Heart left ventricle (tissue), 16 donors: ENCODE measurements around the gene SYCP2L. TPM values are rescaled to one million over a fixed set of nuclear protein-coding genes. Genes with fewer than 3 reads are reported as not detected.
"Not testable (repeated sequence)": the region's sequence is repeated elsewhere in the genome, so short reads cannot be mapped to it uniquely, and the experiment has no call there.

Experiments
- ATAC-seq, 4 donors: fragments of 200-7000 bp; cut with Tn5 transposase; one replicate each; pipeline ENCODE4 v1.9.1; 2020 to 2022; ENCODE audit warnings: moderate library complexity in 4 of 4, mild to moderate bottlenecking in 3 of 4, moderate number of reproducible peaks in 1 of 4
- DNase-seq, 5 donors: peaks; one replicate each; pipeline ENCODE4 v3.0.0-alpha.2; 2020
- H3K27ac ChIP-seq, 12 donors: fragments of 200-600 bp; sonication (generic) in 4 of 12; one replicate each; pipeline versions ENCODE4 v1.5.0 to v1.8.0; 2016 to 2022; ENCODE audit warnings: mild to moderate bottlenecking in 2 of 12
- H3K27me3 ChIP-seq, 9 donors: fragments of 200-600 bp; sonication (generic) in 2 of 9; one replicate each; pipeline versions ENCODE4 v1.5.1 to v1.8.0; 2016 to 2022; ENCODE audit warnings: mild to moderate bottlenecking in 3 of 9
- H3K36me3 ChIP-seq, 9 donors: fragments of 200-600 bp; sonication (generic) in 2 of 9; one replicate each; pipeline versions ENCODE4 v1.5.0 to v1.8.0; 2018 to 2022; ENCODE audit warnings: mild to moderate bottlenecking in 2 of 9
- H3K4me1 ChIP-seq, 12 donors: fragments of 200-600 bp; sonication (generic) in 4 of 12; one replicate each; pipeline versions ENCODE4 v1.5.0 to v1.8.0; 2016 to 2022; ENCODE audit warnings: mild to moderate bottlenecking in 3 of 12
- H3K4me3 ChIP-seq, 12 donors: fragments of 200-600 bp; sonication (generic) in 4 of 12; one replicate each; pipeline versions ENCODE4 v1.5.0 to v1.8.0; 2017 to 2022; ENCODE audit warnings: mild to moderate bottlenecking in 9 of 12, moderate library complexity in 4 of 12
- H3K9me3 ChIP-seq, 12 donors: fragments of 200-600 bp; sonication (generic) in 4 of 12; one replicate each; pipeline versions ENCODE4 v1.5.0 to v1.8.0; 2016 to 2022; ENCODE audit warnings: mild to moderate bottlenecking in 1 of 12
- CTCF ChIP-seq, 12 donors: fragments of 200-600 bp; sonication (generic) in 4 of 12; IDR thresholded peaks; one replicate each; pipeline versions ENCODE4 v1.5.0 to v1.8.0; 2018 to 2022; ENCODE audit warnings: antibody characterized with exemption in 12 of 12, mild to moderate bottlenecking in 5 of 12
- POLR2A ChIP-seq, 2 donors: fragments of 450-650 bp; IDR thresholded peaks; one replicate each; pipeline ENCODE4 v1.6.1; 2017; ENCODE audit warnings: antibody characterized with exemption in 2 of 2, mild to moderate bottlenecking in 2 of 2, moderate library complexity in 2 of 2
- WGBS, 4 donors: extraction: QIAGEN DNeasy Blood & Tissue Kit in 2 of 4; methylation state at CpG; one replicate each; pipeline versions ENCODE4 v1.1.5 to v1.1.7; 2013 to 2018; 5-methylcytosine and 5-hydroxymethylcytosine counted together
- intact Hi-C, 10 donors: fragments of 100-400 bp; cut with DNase I; formaldehyde crosslinking; loops; one replicate each; pipeline versions ENCODE4 v1.11.1 to v1.14.2; 2022
- polyA plus RNA-seq, 2 donors: library from polyadenylated mRNA; stranded (reverse); fragments of 200-250 nt; gene quantifications; one replicate each; pipeline ENCODE4 v1.2.3, GENCODE V29; 2013
- total RNA-seq, 9 donors: library from RNA; depleted of rRNA in 2 of 9; stranded (reverse); fragments of >200 nt in 2 of 9; fragmentation: NEBNext Ultra II Directional in 3 of 9; extraction: Animal tissue kit (Norgen Biotek cat#: 25700) in 3 of 9; gene quantifications; one replicate each; pipeline versions ENCODE4 v1.1.0 to v1.2.4, GENCODE V29; 2016 to 2023
- donor health status: ischemic (EF 13 %, LVEDD 7.1; RV severe dilation, severe dysfunction).
- donor health status: healthy with polysubstance abuse.
- donor health status: DM: no; HTN: yes; CAD: no.
- donor health status: DM: no; HTN: no; CAD: no.
- donor health status: ischemic (EF 25% LVEDD 6.9; RV normal size, moderate dysfunction).
- donor health status: ischemic (EF 25% LVEDD 5.7; RV mildly dilated, moderate dysfunction).
- donor health status: healthy.
- donor health status: DM: yes; HTN: yes; CAD: no.
- donor health status: ischemic (EF 35%, LVEDD 5.7; RV mildly dilated, moderate dysfunction).
- donor health status: nonischemic (EF 11% LVEDD 7.7; RV severe dilation, severe dysfunction).
- donor health status: DM: yes; HTN: yes; CAD: no.
- donor health status: PGD.
- donor health status: ischemic (EF 29% LVEDD 5.4; RV normal size, mild dysfunction).
- donor health status: nonischemic (EF 23%, LVEDD 6.1; RV moderate dilation, normal function).

Gene SYCP2L
- total and polyA plus RNA-seq, 11 donors: 0.10 to 1.3 (median 0.50) TPM; not detected in 1

GRCh38 chr6:10877012-10877411, 9.8 kb upstream of the SYCP2L start:
- H3K4me1 ChIP-seq: peaks cover 0 to 6% (median 2%) of the 10 kb centered on the region in 12 donors
- H3K4me3 ChIP-seq: no peak overlapping the region
- TF ChIP-seq CTCF (IDR thresholded peaks at IDR 0.05): no peak
- intact Hi-C loops: no loop called here
- WGBS, 4 donors: 87 to 94% (median 92%) methylated on average over 14 of the region's 14 CpGs
- H3K27ac ChIP-seq: no peak overlapping the region
- H3K36me3 ChIP-seq: no peaks in the 10 kb centered on the region
- no peak for ATAC-seq
- peak in 1 of 5 donors; percentile 44 for DNase-seq
- no peaks in the 10 kb centered on the region for H3K9me3 ChIP-seq
- H3K27me3 ChIP-seq: peaks cover 5 to 49% (median 23%) of the 10 kb centered on the region in 9 donors

- no peak for TF ChIP-seq CTCF (IDR thresholded peaks at IDR 0.05)
- no peak for TF ChIP-seq POLR2A (IDR thresholded peaks at IDR 0.05)
- H3K4me3 ChIP-seq: no peak overlapping the region
- H3K36me3 ChIP-seq: no peaks in the 10 kb centered on the region
- 71 to 88% (median 84%) methylated on average over 1 of the region's 1 CpG for WGBS, 4 donors
- peaks cover 5 to 57% (median 27%) of the 10 kb centered on the region in 9 donors for H3K27me3 ChIP-seq
- ATAC-seq: no peak
- DNase-seq: no peak
- H3K9me3 ChIP-seq: no peaks in the 10 kb centered on the region
- intact Hi-C loops: no loop called here
- no peak overlapping the region for H3K27ac ChIP-seq
- peaks cover 0 to 15% (median 5%) of the 10 kb centered on the region in 12 donors for H3K4me1 ChIP-seq
Observed at GRCh38 chr6:10877871-10878270, 9.0 kb upstream of the SYCP2L start.

- intact Hi-C loops: no loop called here
- 94 to 97% (median 95%) methylated on average over 2 of the region's 2 CpGs for WGBS, 4 donors
- Histone ChIP-seq H3K27ac (no peak overlapping the region), H3K4me3 (no peak overlapping the region), H3K36me3 (no peaks in the 10 kb centered on the region), H3K27me3 (peaks cover 15 to 82% (median 51%) of the 10 kb centered on the region in 9 donors), H3K9me3 (no peaks in the 10 kb centered on the region), H3K4me1 (peaks cover 0 to 22% (median 8%) of the 10 kb centered on the region in 12 donors)
- DNase-seq (no peak), ATAC-seq (no peak)
- no peak for TF ChIP-seq POLR2A (IDR thresholded peaks at IDR 0.05)
- no peak for TF ChIP-seq CTCF (IDR thresholded peaks at IDR 0.05)
Observed at GRCh38 chr6:10880366-10880765, 6.5 kb upstream of the SYCP2L start.

GRCh38 chr6:10882253-10882630, 4.6 kb upstream of the SYCP2L start:
- H3K27ac ChIP-seq, ATAC-seq, intact Hi-C loops, H3K4me3 ChIP-seq, H3K9me3 ChIP-seq, DNase-seq, H3K36me3 ChIP-seq: not testable (repeated sequence)
- WGBS, 4 donors: 16 to 23% (median 21%) methylated on average over 14 of the region's 14 CpGs
- H3K27me3 ChIP-seq: peaks cover 25 to 92% (median 65%) of the 10 kb centered on the region in 9 donors
- H3K4me1 ChIP-seq: peaks cover 0 to 34% (median 9%) of the 10 kb centered on the region in 12 donors

- no peak for TF ChIP-seq CTCF (IDR thresholded peaks at IDR 0.05)
- no peak for TF ChIP-seq POLR2A (IDR thresholded peaks at IDR 0.05)
- Histone ChIP-seq H3K4me3 (no peak overlapping the region), H3K4me1 (peaks cover 0 to 35% (median 9%) of the 10 kb centered on the region in 12 donors), H3K27ac (no peak overlapping the region), H3K9me3 (no peaks in the 10 kb centered on the region), H3K27me3 (peaks cover 25 to 94% (median 65%) of the 10 kb centered on the region in 9 donors), H3K36me3 (no peaks in the 10 kb centered on the region)
- no peak for DNase-seq
- intact Hi-C loops: no loop called here
- 3 to 11% (median 4%) methylated on average over 19 to 28 of the region's 28 CpGs for WGBS, 4 donors
- ATAC-seq: peak in 1 of 4 donors; percentile 39
Observed at GRCh38 chr6:10882657-10883171, 4.1 kb upstream of the SYCP2L start.
